ENCODE data around the gene SPOCK1.

The SPOCK1 gene

GRCh38 chr5:137203011-137203632 is 296.0 kb downstream of the SPOCK1 start:
- H3K4me3 Mint-ChIP-seq = no peak overlapping the region
- H3K36me3 Mint-ChIP-seq (ENCODE audit: low read depth) = no peaks in the 10 kb centered on the region
- TF ChIP-seq, protein P1, sequence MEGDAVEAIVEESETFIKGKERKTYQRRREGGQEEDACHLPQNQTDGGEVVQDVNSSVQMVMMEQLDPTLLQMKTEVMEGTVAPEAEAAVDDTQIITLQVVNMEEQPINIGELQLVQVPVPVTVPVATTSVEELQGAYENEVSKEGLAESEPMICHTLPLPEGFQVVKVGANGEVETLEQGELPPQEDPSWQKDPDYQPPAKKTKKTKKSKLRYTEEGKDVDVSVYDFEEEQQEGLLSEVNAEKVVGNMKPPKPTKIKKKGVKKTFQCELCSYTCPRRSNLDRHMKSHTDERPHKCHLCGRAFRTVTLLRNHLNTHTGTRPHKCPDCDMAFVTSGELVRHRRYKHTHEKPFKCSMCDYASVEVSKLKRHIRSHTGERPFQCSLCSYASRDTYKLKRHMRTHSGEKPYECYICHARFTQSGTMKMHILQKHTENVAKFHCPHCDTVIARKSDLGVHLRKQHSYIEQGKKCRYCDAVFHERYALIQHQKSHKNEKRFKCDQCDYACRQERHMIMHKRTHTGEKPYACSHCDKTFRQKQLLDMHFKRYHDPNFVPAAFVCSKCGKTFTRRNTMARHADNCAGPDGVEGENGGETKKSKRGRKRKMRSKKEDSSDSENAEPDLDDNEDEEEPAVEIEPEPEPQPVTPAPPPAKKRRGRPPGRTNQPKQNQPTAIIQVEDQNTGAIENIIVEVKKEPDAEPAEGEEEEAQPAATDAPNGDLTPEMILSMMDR (IDR thresholded peaks at IDR 0.05; ENCODE audit: unreplicated experiment in 3 of 3) = no peak
- no peak overlapping the region for H3K27ac Mint-ChIP-seq
- no peaks in the 10 kb centered on the region for H3K9me3 Mint-ChIP-seq
- peaks cover 7% of the 10 kb centered on the region for H3K4me1 Mint-ChIP-seq
- peaks cover 3% of the 10 kb centered on the region for H3K27me3 Mint-ChIP-seq (ENCODE audit: low read depth)

DNA sequence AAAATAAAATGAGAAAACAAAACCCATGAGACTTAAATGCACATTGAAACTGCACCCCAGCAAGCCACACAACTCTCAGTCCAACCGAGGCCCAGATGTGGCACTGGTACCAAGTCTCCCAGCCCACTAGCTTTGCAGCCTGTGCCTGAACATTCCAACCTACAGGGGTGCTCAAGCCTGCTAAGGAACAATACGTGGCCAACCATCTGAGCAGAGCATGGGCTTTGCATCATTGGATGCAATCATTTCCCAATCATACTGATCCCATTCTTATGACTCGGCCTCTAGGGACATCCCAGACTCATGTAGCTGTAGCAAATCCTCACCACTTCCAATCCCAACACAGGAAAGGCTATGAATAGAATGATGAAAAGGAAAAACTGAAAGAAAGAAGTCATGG is 297.2 kb downstream of the SPOCK1 start:
- Mint-ChIP-seq H3K27ac (no peak overlapping the region), H3K9me3 (no peaks in the 10 kb centered on the region), H3K36me3 (ENCODE audit: low read depth) (no peaks in the 10 kb centered on the region), H3K4me1 (peaks cover 7% of the 10 kb centered on the region), H3K4me3 (no peak overlapping the region), H3K27me3 (ENCODE audit: low read depth) (peaks cover 3% of the 10 kb centered on the region)
- TF ChIP-seq, protein P1 (IDR thresholded peaks at IDR 0.05; ENCODE audit: unreplicated experiment in 3 of 3) = no peak

DNA sequence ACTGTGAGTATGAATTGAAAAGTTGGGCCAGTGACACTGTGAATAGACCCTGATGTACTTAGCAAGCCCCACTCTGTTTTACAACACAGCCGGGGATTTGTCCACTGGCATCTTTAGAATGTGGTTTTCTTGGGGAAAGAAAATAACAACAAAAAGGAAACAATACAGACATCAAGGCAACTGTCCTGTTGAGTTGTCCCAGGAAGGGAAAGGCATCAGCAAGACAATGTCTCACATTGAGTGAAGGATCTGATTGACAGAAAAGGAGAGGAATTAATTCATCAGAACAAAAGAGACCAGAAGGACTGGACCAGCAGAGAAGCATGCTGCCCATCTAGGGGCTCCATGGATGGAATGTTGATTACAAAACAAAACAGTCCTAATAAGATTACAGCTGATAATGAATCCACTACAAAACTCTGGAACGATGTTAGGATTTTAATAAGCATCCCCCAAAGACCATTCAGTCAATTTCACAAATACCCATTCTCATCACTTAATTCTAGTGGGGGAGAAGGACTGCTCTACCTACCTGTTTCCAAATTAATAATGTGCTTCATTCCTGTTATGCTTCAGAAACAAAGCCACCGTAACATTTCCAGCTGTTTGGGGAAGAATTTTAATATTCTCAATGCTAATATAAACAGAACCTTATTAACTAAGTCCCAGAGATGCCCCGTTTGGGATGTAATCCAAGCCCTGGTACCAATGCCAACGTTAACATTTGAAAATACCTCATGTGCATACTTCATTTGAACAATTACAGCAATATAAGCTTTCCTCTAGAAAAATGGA is 298.0 kb downstream of the SPOCK1 start:
- Mint-ChIP-seq H3K27me3 (ENCODE audit: low read depth) (peaks cover 7% of the 10 kb centered on the region), H3K36me3 (ENCODE audit: low read depth) (no peaks in the 10 kb centered on the region), H3K9me3 (no peaks in the 10 kb centered on the region), H3K4me1 (peaks cover 7% of the 10 kb centered on the region), H3K27ac (no peak overlapping the region), H3K4me3 (no peak overlapping the region)
- TF ChIP-seq, protein P1 (IDR thresholded peaks at IDR 0.05; ENCODE audit: unreplicated experiment in 3 of 3) = no peak

DNA sequence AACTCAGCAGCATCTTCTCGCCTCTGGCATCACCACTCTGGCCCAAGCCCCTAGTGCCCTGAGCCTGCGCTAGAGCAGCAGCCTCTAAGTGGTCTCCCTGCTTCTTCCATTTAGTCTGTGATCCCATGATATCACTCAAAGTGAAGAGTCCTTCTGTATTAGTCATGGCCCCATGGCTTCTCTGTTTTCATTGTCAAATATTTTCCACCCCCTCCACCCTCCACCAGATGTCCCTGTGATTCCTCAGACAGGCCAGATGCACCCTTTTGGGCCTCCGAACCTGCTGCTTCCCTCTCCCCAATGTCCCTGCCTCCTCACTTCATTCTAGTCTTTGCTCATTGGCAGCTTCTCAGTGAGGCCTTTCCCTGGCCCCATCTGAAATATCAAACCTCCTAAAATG is 299.2 kb downstream of the SPOCK1 start:
- TF ChIP-seq, protein P1 (IDR thresholded peaks at IDR 0.05; ENCODE audit: unreplicated experiment in 3 of 3) = no peak
- H3K4me1 Mint-ChIP-seq = no peaks in the 10 kb centered on the region
- H3K4me3 Mint-ChIP-seq = no peak overlapping the region
- H3K27me3 Mint-ChIP-seq (ENCODE audit: low read depth) = peaks cover 7% of the 10 kb centered on the region
- H3K27ac Mint-ChIP-seq = no peak overlapping the region
- no peaks in the 10 kb centered on the region for H3K36me3 Mint-ChIP-seq (ENCODE audit: low read depth)
- no peaks in the 10 kb centered on the region for H3K9me3 Mint-ChIP-seq

DNA sequence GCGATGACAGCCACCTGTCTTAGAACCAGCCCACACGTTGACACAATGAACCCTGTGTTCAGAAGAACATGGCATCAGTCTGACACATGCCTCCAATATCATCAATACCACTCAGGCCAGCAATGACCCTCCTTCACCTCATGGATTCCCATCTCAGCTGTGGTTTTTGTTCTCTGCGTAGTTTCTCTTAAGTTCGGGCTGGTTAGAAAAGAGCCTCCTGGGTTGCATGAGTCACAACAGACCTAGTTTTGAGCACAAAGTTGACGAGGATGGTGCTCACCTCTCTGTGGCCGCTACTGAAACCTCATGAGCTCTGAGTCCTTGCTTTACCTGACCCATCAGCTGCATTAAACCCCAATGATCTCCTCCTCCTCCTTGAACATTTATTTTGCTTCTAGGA is 299.9 kb downstream of the SPOCK1 start:
- H3K27ac Mint-ChIP-seq = no peak overlapping the region
- no peaks in the 10 kb centered on the region for H3K36me3 Mint-ChIP-seq (ENCODE audit: low read depth)
- no peaks in the 10 kb centered on the region for H3K9me3 Mint-ChIP-seq
- TF ChIP-seq, protein P1 (IDR thresholded peaks at IDR 0.05; ENCODE audit: unreplicated experiment in 3 of 3) = no peak
- H3K27me3 Mint-ChIP-seq (ENCODE audit: low read depth) = peaks cover 7% of the 10 kb centered on the region
- H3K4me3 Mint-ChIP-seq = no peak overlapping the region
- H3K4me1 Mint-ChIP-seq = no peaks in the 10 kb centered on the region

- no peaks in the 10 kb centered on the region for H3K4me1 Mint-ChIP-seq
- H3K36me3 Mint-ChIP-seq (ENCODE audit: low read depth) = no peaks in the 10 kb centered on the region
- TF ChIP-seq, protein P1 (IDR thresholded peaks at IDR 0.05; ENCODE audit: unreplicated experiment in 3 of 3) = no peak
- H3K27ac Mint-ChIP-seq = no peak overlapping the region
- no peaks in the 10 kb centered on the region for H3K9me3 Mint-ChIP-seq
- H3K4me3 Mint-ChIP-seq = no peak overlapping the region
- peaks cover 7% of the 10 kb centered on the region for H3K27me3 Mint-ChIP-seq (ENCODE audit: low read depth)
Measured at GRCh38 chr5:137195483-137195882, 303.6 kb downstream of the SPOCK1 start.
